ENCODE results near the gene ACTBL2. TPM values are rescaled to one million over a fixed set of nuclear protein-coding genes. Genes with fewer than 3 reads are reported as not detected.

ACTBL2 gene
- total and polyA plus RNA-seq, 2 experiments from 2014 or later, result 0.11 to 0.34 TPM

DNA sequence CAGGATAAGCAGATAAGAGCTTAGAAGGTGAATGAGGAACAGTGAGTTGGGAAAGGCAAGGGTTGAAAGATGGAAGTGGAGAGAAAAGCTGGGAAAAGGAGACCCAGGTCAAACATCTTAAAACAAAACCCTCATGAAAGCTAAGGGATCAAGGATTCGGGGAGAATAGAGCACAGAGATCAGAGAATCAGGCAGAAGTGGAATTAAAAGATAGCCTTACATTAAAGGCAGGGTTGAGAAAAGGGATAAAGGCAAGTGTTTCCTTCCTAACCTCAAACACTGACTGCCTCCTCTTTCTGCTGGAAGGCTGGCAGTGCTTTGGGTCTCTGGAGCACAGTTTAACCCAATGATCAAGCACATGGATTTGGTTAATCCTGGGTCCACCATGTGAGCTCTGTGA lies 28.7 kb upstream of the ACTBL2 start:
- 38 to 52% methylated on average over 1 of the region's 1 CpG for WGBS, 2 experiments (ENCODE audit: low coverage in 1 of 2, low lambda C conversion rate in 2 of 2, missing lambda C conversion rate in 2 of 2)
- no peaks in the 10 kb centered on the region for H3K27me3 ChIP-seq (replicated peaks; ENCODE audit: insufficient read depth)
- in situ Hi-C loops (cut with MboI), result no loop called here

DNA sequence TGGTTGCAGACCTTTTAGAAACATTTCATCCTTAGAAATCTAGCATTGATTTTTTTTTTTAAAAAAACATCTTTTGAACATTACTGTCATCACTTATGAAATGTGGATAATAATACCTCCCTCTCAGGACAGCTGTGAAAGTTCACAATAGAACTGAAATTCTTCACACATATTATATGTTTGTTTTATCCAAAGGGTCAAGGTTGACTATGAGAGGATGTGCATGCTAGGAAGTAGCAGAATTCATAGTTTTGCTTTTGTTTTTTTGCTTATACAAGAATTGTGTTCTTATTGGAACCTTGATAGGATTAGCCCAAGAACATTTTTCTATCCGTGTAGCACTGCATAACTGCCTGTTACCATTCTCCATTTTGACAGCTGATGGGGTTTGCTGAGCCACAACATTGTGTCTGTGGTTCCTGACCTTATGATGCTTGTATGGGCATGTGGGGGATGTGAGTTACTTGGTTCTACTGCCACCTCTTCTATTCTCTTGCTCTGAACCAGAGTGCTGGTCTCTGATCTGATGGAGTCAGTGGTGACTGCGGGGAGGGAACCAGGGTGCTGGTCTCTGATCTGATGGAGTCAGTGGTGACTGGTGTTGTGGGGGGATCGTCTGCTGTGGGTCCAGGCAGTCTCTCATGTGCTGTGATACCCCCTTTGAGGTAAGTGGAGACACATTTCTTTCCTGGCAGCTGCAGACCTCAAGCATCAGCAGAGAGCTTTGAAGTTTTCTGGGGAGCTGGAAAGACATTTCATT lies 27.1 kb upstream of the ACTBL2 start:
- no peaks in the 10 kb centered on the region for H3K4me1 ChIP-seq (ENCODE audit: insufficient read depth)
- in situ Hi-C loops (cut with MboI), result loop anchor here (10.0 kb wide), 1 partner anchor 275 kb away; no protein-coding TSS in a partner anchor
- H3K9ac ChIP-seq, result no peak overlapping the region
- H3K9me3 ChIP-seq (ENCODE audit: low read depth), result no peaks in the 10 kb centered on the region
- no peak overlapping the region for H3K27ac ChIP-seq
- no peaks in the 10 kb centered on the region for H4K20me1 ChIP-seq (ENCODE audit: insufficient read depth)
- 21 to 40% methylated on average over 3 of the region's 3 CpGs for WGBS, 2 experiments (ENCODE audit: low coverage in 1 of 2, low lambda C conversion rate in 2 of 2, missing lambda C conversion rate in 2 of 2)
- H3K9me2 ChIP-seq (ENCODE audit: insufficient read depth), result no peaks in the 10 kb centered on the region
- no peaks in the 10 kb centered on the region for H3K36me3 ChIP-seq (ENCODE audit: low read depth)
- no peak for TF ChIP-seq EZH2 (IDR thresholded peaks at IDR 0.05; ENCODE audit: insufficient read depth, poor library complexity, severe bottlenecking)
- no peak for TF ChIP-seq EZH2phosphoT487 (IDR thresholded peaks at IDR 0.05; ENCODE audit: insufficient read depth, low read depth)
- no peak overlapping the region for H2AFZ ChIP-seq
- H3F3A ChIP-seq (ENCODE audit: insufficient read depth), result no peaks in the 10 kb centered on the region
- no peaks in the 10 kb centered on the region for H3K27me3 ChIP-seq (replicated peaks; ENCODE audit: insufficient read depth)
- no peak overlapping the region for H3K4me3 ChIP-seq
- no peaks in the 10 kb centered on the region for H3K79me2 ChIP-seq (ENCODE audit: insufficient read depth)
- no peak overlapping the region for H3K4me2 ChIP-seq (ENCODE audit: unreplicated experiment)
- no peak for DNase-seq

More for the DNA sequence above, 28.7 kb upstream of the ACTBL2 start:
- H3K36me3 ChIP-seq (ENCODE audit: low read depth), result no peaks in the 10 kb centered on the region
- no peaks in the 10 kb centered on the region for H3F3A ChIP-seq (ENCODE audit: insufficient read depth)
- no peak for DNase-seq
- no peaks in the 10 kb centered on the region for H3K4me1 ChIP-seq (ENCODE audit: insufficient read depth)
- no peaks in the 10 kb centered on the region for H4K20me1 ChIP-seq (ENCODE audit: insufficient read depth)
- no peak overlapping the region for H3K4me2 ChIP-seq (ENCODE audit: unreplicated experiment)
- TF ChIP-seq EZH2 (IDR thresholded peaks at IDR 0.05; ENCODE audit: insufficient read depth, poor library complexity, severe bottlenecking) (no peak), EZH2phosphoT487 (IDR thresholded peaks at IDR 0.05; ENCODE audit: insufficient read depth, low read depth) (no peak)
- H2AFZ ChIP-seq, result no peak overlapping the region
- H3K9me3 ChIP-seq (ENCODE audit: low read depth), result no peaks in the 10 kb centered on the region
- H3K4me3 ChIP-seq, result no peak overlapping the region
- H3K9me2 ChIP-seq (ENCODE audit: insufficient read depth), result no peaks in the 10 kb centered on the region
- no peak overlapping the region for H3K27ac ChIP-seq
- no peak overlapping the region for H3K9ac ChIP-seq
- no peaks in the 10 kb centered on the region for H3K79me2 ChIP-seq (ENCODE audit: insufficient read depth)

DNA sequence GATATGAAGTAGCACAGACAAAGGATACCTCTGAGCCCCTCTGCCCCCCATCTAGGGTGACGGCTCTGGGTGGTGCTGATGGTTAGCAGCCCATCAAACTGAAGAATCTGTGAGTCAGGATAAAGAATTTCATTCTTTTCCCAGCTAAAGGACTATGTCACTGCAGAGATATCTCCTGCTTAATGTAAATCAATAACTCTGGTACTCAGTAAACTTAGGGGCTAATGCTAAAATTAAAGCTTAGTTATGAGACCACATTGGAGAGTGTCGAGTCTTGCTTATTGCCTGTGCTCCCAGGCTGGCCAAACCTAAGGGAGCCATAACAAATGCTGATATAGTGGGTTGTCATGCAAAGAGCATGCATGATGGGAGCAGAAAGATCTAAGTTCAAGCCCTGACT lies 25.6 kb upstream of the ACTBL2 start:
- H3F3A ChIP-seq (ENCODE audit: insufficient read depth), result no peaks in the 10 kb centered on the region
- TF ChIP-seq EZH2 (IDR thresholded peaks at IDR 0.05; ENCODE audit: insufficient read depth, poor library complexity, severe bottlenecking) (no peak), EZH2phosphoT487 (IDR thresholded peaks at IDR 0.05; ENCODE audit: insufficient read depth, low read depth) (no peak)
- DNase-seq, result no peak
- H3K79me2 ChIP-seq (ENCODE audit: insufficient read depth), result no peaks in the 10 kb centered on the region
- no peaks in the 10 kb centered on the region for H3K4me1 ChIP-seq (ENCODE audit: insufficient read depth)
- H3K4me3 ChIP-seq, result no peak overlapping the region
- no peaks in the 10 kb centered on the region for H3K9me3 ChIP-seq (ENCODE audit: low read depth)
- H2AFZ ChIP-seq, result no peak overlapping the region
- no peaks in the 10 kb centered on the region for H4K20me1 ChIP-seq (ENCODE audit: insufficient read depth)
- no peak overlapping the region for H3K4me2 ChIP-seq (ENCODE audit: unreplicated experiment)
- no peak overlapping the region for H3K9ac ChIP-seq
- WGBS, 2 experiments (ENCODE audit: low coverage in 1 of 2, low lambda C conversion rate in 2 of 2, missing lambda C conversion rate in 2 of 2), result 35 to 41% methylated on average over 2 of the region's 2 CpGs
- in situ Hi-C loops (cut with MboI), result loop anchor here (10.0 kb wide), 1 partner anchor 277 kb away; no protein-coding TSS in a partner anchor
- no peaks in the 10 kb centered on the region for H3K27me3 ChIP-seq (replicated peaks; ENCODE audit: insufficient read depth)
- H3K27ac ChIP-seq, result no peak overlapping the region
- no peaks in the 10 kb centered on the region for H3K36me3 ChIP-seq (ENCODE audit: low read depth)
- H3K9me2 ChIP-seq (ENCODE audit: insufficient read depth), result no peaks in the 10 kb centered on the region

DNA sequence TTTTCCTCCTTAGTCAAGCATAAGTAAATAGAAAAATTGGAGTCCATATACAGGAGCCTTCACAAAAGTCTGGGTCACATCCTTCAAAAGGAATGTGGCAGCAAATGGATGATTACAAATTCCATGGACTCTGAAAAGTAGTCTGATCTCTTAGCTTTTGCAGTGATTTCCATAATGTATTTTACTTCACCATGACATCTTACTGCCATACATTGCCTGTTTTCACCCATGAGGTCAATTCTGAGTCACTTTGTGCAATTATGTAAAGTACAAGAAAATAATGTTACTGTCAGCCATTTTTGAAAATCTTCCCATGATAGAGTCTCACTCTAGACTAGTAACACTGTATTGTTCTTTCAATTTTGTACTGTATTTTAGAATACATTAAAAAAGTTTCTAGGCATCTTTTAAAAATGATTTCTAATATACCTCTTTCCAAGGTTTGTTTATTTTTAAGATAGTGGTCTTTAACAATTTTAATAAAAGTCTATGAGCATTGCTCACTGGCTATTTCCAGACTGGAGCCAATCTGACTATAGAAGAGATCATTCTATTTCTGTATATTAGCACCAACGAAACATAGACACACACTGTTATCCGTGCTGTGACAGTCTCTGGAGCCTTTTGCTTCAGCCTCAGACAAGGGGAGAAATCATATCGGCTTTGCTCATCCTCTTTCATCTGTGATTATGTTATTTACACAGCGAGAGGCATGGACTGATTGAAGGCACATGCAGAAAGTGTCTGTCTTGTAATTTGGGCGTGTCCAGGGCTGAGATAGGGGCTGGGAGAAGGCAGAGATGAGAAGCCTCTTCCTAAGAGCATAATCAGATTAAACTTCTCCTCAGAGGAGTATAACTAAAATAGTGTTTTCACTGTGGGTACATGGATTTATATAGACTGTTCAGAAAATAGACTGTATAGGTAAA lies 22.9 kb upstream of the ACTBL2 start:
- Histone ChIP-seq H3F3A (ENCODE audit: insufficient read depth) (no peaks in the 10 kb centered on the region), H3K27me3 (replicated peaks; ENCODE audit: insufficient read depth) (no peaks in the 10 kb centered on the region), H3K9me2 (ENCODE audit: insufficient read depth) (no peaks in the 10 kb centered on the region), H4K20me1 (ENCODE audit: insufficient read depth) (no peaks in the 10 kb centered on the region), H3K79me2 (ENCODE audit: insufficient read depth) (no peaks in the 10 kb centered on the region), H3K4me3 (no peak overlapping the region), H3K4me2 (ENCODE audit: unreplicated experiment) (no peak overlapping the region), H3K27ac (no peak overlapping the region), H2AFZ (peak overlapping the region; percentile 14; the same call in 1 of the 2 replicates), H3K36me3 (ENCODE audit: low read depth) (no peaks in the 10 kb centered on the region), H3K9me3 (ENCODE audit: low read depth) (no peaks in the 10 kb centered on the region), H3K4me1 (ENCODE audit: insufficient read depth) (no peaks in the 10 kb centered on the region), H3K9ac (no peak overlapping the region)
- TF ChIP-seq EZH2 (IDR thresholded peaks at IDR 0.05; ENCODE audit: insufficient read depth, poor library complexity, severe bottlenecking) (no peak), EZH2phosphoT487 (IDR thresholded peaks at IDR 0.05; ENCODE audit: insufficient read depth, low read depth) (no peak)
- WGBS, 2 experiments (ENCODE audit: low coverage in 1 of 2, low lambda C conversion rate in 2 of 2, missing lambda C conversion rate in 2 of 2), result 57 to 62% methylated on average over 5 of the region's 5 CpGs
- in situ Hi-C loops (cut with MboI), result loop anchor here (10.0 kb wide), 1 partner anchor 279 kb away; no protein-coding TSS in a partner anchor
- DNase-seq, result no peak

Measured in GM23248 (cell line).